Neural progenitor cell (in vitro differentiated cells): ENCODE data around the gene CTSE. TPM values are rescaled to one million over a fixed set of nuclear protein-coding genes. Genes with fewer than 3 reads are reported as not detected.
"Not testable (repeated sequence)": the region's sequence is repeated elsewhere in the genome, so short reads cannot be mapped to it uniquely, and the experiment has no call there.

Experiments used
- DNase-seq: peaks from one replicate; pipeline ENCODE4 v3.0.0-alpha.2; 2016; ENCODE audit warnings: low spot score
- H2AFZ ChIP-seq: fragments of 200-600 bp; sonication (generic); replicated peaks from 2 replicates; pipeline ENCODE4 v1.6.1; 2016; ENCODE audit warnings: antibody characterized with exemption
- H3F3A ChIP-seq: fragments of 200-600 bp; sonication (generic); 2 replicates; pipeline ENCODE4 v1.6.1; 2016; ENCODE audit warnings: antibody characterized with exemption, low read depth
- H3K27ac ChIP-seq: fragments of 200-600 bp; sonication (generic); 2 replicates; pipeline ENCODE4 v1.5.1; 2016; ENCODE audit warnings: mild to moderate bottlenecking
- H3K27me3 ChIP-seq: fragments of 200-600 bp; sonication (generic); 2 replicates; pipeline ENCODE4 v1.6.1; 2016; ENCODE audit warnings: mild to moderate bottlenecking, moderate library complexity
- H3K36me3 ChIP-seq: fragments of 200-600 bp; sonication (generic); 2 replicates; pipeline ENCODE4 v1.5.1; 2016
- H3K4me1 ChIP-seq: fragments of 200-600 bp; sonication (generic); 2 replicates; pipeline ENCODE4 v1.6.1; 2016; ENCODE audit warnings: mixed run types
- H3K4me2 ChIP-seq: fragments of 200-600 bp; sonication (generic); 2 replicates; pipeline ENCODE4 v1.6.1; 2016
- H3K4me3 ChIP-seq: fragments of 200-600 bp; sonication (generic); 2 replicates; pipeline ENCODE4 v1.5.1; 2016
- H3K79me2 ChIP-seq: fragments of 200-600 bp; sonication (generic); 2 replicates; pipeline ENCODE4 v1.6.1; 2016; ENCODE audit warnings: low read depth
- H3K9ac ChIP-seq: fragments of 200-600 bp; sonication (generic); 2 replicates; pipeline ENCODE4 v1.6.1; 2016
- H3K9me3 ChIP-seq: fragments of 200-600 bp; sonication (generic); 2 replicates; pipeline ENCODE4 v1.5.1; 2016; ENCODE audit warnings: low read depth
- H4K20me1 ChIP-seq: fragments of 200-600 bp; sonication (generic); 2 replicates; pipeline ENCODE4 v1.6.1; 2016; ENCODE audit warnings: low read depth
- H3K27ac Mint-ChIP-seq: 3 replicates; pipeline ENCODE4 v1.8.0; 2021; ENCODE audit warnings: mixed read lengths
- H3K27me3 Mint-ChIP-seq: 2 replicates; pipeline ENCODE4 v1.8.0; 2022; ENCODE audit warnings: low read depth, mild to moderate bottlenecking, inconsistent platforms, moderate library complexity, mixed read lengths; ENCODE audit not compliant: insufficient read depth
- H3K36me3 Mint-ChIP-seq: 3 replicates; pipeline ENCODE4 v1.8.0; 2021; ENCODE audit warnings: mixed read lengths
- H3K4me1 Mint-ChIP-seq: 3 replicates; pipeline ENCODE4 v1.8.0; 2021; ENCODE audit warnings: mixed read lengths
- H3K4me3 Mint-ChIP-seq: 3 replicates; pipeline ENCODE4 v1.8.0; 2021; ENCODE audit warnings: mild to moderate bottlenecking, moderate library complexity, mixed read lengths
- H3K9me3 Mint-ChIP-seq: 3 replicates; pipeline ENCODE4 v1.8.0; 2020; ENCODE audit warnings: mixed read lengths
- EZH2 ChIP-seq: fragments of 200-600 bp; sonication (generic); IDR thresholded peaks from 2 replicates; pipeline ENCODE4 v1.6.1; 2017; ENCODE audit warnings: antibody characterized with exemption, mild to moderate bottlenecking, moderate library complexity
- EZH2phosphoT487 ChIP-seq: fragments of 200-600 bp; sonication (generic); IDR thresholded peaks from 2 replicates; pipeline ENCODE4 v1.6.1; 2017; ENCODE audit warnings: antibody characterized with exemption
- total RNA-seq: library from RNA; depleted of rRNA; stranded (reverse); fragments of >200 nt; gene quantifications from 2 replicates; pipeline ENCODE4 v1.2.3, GENCODE V29; 2015; ENCODE audit warnings: low replicate concordance
- TF ChIP-seq, protein P1 (sequence below): fragments of 200-600 bp; sonication (generic); IDR thresholded peaks from 2 replicates; pipeline ENCODE4 v1.5.1; 2017; ENCODE audit warnings: antibody characterized with exemption, mild to moderate bottlenecking

CTSE gene
- total RNA-seq, 1 donor from 2014 or later, result not detected

DNA sequence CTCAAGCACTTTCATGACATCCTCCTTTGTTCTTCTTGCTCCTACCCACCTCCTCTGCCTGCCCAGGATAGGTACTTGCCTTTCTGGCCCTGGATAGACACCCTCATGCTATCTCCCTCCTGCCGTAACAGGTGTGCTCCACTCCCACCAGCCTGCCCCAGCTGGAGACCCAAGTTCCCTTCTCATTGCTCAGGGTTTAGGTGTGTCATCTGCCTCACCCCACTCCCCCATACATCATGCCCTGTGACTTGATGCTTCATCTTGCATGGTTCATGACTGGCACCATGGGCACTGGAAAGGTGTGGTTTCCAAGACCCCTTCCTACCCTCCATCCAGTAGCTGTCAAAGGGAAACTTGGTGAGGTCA, 35.2 kb upstream of the CTSE start:
- Mint-ChIP-seq H3K27ac (no peak overlapping the region), H3K36me3 (peaks cover 6% of the 10 kb centered on the region), H3K9me3 (peaks cover 31% of the 10 kb centered on the region), H3K4me1 (peaks cover 3% of the 10 kb centered on the region), H3K27me3 (peaks cover 16% of the 10 kb centered on the region), H3K4me3 (no peak overlapping the region)
- Histone ChIP-seq H3K4me1 (no peaks in the 10 kb centered on the region), H3K36me3 (no peaks in the 10 kb centered on the region), H4K20me1 (no peaks in the 10 kb centered on the region), H3K9me3 (no peaks in the 10 kb centered on the region), H3F3A (no peaks in the 10 kb centered on the region), H3K4me2 (no peak overlapping the region), H3K79me2 (no peaks in the 10 kb centered on the region), H3K4me3 (no peak overlapping the region), H3K9ac (no peak overlapping the region), H3K27ac (no peak overlapping the region), H2AFZ (no peak overlapping the region), H3K27me3 (no peaks in the 10 kb centered on the region)
- no peak for DNase-seq
- TF ChIP-seq EZH2 (no peak), EZH2phosphoT487 (no peak)
- TF ChIP-seq, protein P1, sequence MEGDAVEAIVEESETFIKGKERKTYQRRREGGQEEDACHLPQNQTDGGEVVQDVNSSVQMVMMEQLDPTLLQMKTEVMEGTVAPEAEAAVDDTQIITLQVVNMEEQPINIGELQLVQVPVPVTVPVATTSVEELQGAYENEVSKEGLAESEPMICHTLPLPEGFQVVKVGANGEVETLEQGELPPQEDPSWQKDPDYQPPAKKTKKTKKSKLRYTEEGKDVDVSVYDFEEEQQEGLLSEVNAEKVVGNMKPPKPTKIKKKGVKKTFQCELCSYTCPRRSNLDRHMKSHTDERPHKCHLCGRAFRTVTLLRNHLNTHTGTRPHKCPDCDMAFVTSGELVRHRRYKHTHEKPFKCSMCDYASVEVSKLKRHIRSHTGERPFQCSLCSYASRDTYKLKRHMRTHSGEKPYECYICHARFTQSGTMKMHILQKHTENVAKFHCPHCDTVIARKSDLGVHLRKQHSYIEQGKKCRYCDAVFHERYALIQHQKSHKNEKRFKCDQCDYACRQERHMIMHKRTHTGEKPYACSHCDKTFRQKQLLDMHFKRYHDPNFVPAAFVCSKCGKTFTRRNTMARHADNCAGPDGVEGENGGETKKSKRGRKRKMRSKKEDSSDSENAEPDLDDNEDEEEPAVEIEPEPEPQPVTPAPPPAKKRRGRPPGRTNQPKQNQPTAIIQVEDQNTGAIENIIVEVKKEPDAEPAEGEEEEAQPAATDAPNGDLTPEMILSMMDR, result no peak

DNA sequence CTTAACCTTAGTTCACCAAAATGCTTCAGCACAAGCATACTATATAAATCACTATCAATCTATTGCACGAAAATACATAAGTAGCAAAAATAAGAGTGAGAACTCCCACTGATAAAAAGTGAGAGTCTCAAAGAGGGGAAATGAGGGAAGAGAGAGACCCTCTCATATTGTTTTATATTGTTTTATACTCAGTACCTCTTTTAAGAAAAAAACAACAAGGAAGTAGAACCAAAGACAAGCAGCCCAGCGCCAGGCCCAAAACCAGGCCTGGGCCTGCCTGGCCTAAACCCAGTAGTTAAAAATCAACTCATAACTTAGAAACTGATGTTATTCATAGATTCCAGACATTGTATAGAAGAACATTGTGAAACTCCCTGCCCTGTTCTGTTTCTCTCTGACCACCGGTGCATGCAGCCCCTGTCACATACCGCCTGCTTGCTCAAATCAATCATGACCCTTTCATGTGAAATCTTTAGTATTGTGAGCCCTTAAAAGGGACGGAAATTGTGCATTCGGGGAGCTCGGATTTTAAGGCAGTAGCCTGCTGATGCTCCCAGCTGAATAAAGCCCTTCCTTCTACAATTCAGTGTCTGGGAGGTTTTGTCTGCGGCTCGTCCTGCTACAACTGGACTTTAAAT, 34.7 kb upstream of the CTSE start:
- not testable (repeated sequence) for H3K9ac ChIP-seq, H3K4me1 ChIP-seq, H3K4me1 Mint-ChIP-seq, DNase-seq, H3K27ac ChIP-seq, H3K4me2 ChIP-seq, H3K27ac Mint-ChIP-seq, H3F3A ChIP-seq, H3K4me3 ChIP-seq, H2AFZ ChIP-seq, H3K36me3 ChIP-seq, H4K20me1 ChIP-seq, H3K27me3 ChIP-seq, H3K4me3 Mint-ChIP-seq, H3K36me3 Mint-ChIP-seq, H3K79me2 ChIP-seq, H3K9me3 ChIP-seq
- H3K9me3 Mint-ChIP-seq, result peaks cover 31% of the 10 kb centered on the region
- H3K27me3 Mint-ChIP-seq, result peaks cover 16% of the 10 kb centered on the region

DNA sequence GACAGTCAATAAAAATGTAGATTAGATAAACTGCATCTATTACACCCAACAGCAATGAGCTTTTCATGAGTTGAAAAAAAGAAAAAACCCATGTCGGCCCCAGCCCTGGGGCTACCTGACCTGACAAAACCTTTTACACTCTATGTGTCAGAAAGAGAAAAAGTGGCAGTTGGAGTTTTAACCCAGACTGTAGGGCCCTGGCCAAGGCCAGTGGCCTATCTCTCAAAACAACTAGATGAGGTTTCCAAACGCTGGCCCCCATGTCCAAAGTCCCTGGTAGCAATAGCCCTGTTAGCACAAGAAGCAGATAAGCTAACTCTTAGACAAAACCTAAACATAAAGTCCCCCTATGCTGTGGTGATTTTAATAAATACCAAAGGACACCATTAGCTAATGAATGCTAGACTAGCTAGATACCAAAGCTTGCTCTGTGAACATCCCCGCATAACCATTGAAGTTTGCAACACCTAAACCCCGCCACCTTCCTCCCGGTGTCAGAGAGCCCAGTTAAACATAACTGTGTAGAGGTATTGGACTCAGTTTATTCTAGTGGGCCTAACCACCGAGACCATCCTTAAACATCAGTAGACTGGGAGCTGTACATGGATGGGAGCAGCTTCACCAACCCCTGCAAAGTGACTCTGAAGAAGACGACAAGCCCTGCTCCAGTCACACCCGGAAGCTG, 32.1 kb upstream of the CTSE start:
- peaks cover 11% of the 10 kb centered on the region for H3K27me3 Mint-ChIP-seq
- H4K20me1 ChIP-seq, H3K4me1 ChIP-seq, H3K9me3 ChIP-seq, H3K4me2 ChIP-seq, H3F3A ChIP-seq, H3K9ac ChIP-seq, H3K4me1 Mint-ChIP-seq, H3K36me3 Mint-ChIP-seq, H3K36me3 ChIP-seq, DNase-seq, H3K27me3 ChIP-seq, H3K4me3 Mint-ChIP-seq, H2AFZ ChIP-seq, H3K79me2 ChIP-seq, H3K27ac ChIP-seq, H3K4me3 ChIP-seq: not testable (repeated sequence)
- peaks cover 28% of the 10 kb centered on the region for H3K9me3 Mint-ChIP-seq
- peak overlapping the region; percentile 10 for H3K27ac Mint-ChIP-seq

DNA sequence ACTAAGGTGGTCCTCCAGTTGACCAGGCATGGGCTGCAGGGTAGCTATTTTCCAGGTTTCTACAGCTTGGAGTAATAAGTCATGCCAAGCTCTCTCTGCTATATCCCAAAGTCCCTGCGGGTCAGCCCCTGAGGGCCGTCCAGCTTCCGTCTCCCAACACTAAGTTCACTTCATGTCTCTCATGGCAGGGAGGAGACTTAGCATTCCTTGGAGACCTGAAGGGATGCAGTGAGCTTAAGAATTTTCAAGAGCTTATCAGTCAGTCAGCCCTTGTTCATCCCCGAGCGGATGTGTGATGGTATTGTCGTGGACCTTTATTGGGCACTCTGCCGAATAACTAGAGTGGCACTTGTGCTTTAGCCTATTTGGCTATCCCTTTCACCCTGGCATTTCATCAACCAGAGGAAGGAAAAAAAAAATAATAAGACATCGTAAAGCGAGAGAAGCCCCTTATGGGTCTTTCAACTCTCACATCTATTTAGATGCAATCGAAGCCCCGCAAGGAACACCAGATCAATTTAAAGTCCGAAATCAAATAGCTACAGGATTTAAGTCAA, 31.5 kb upstream of the CTSE start:
- not testable (repeated sequence) for H3K79me2 ChIP-seq, H3K27me3 Mint-ChIP-seq, H3K27ac Mint-ChIP-seq, H4K20me1 ChIP-seq, H3K4me2 ChIP-seq, H3K4me3 ChIP-seq, H3K4me3 Mint-ChIP-seq, H3K9me3 ChIP-seq, H3K27me3 ChIP-seq, H3K9ac ChIP-seq, H3K27ac ChIP-seq, H2AFZ ChIP-seq, H3K4me1 Mint-ChIP-seq, H3K36me3 ChIP-seq, H3K4me1 ChIP-seq, H3K36me3 Mint-ChIP-seq, DNase-seq, H3F3A ChIP-seq
- H3K9me3 Mint-ChIP-seq, result peaks cover 22% of the 10 kb centered on the region

DNA sequence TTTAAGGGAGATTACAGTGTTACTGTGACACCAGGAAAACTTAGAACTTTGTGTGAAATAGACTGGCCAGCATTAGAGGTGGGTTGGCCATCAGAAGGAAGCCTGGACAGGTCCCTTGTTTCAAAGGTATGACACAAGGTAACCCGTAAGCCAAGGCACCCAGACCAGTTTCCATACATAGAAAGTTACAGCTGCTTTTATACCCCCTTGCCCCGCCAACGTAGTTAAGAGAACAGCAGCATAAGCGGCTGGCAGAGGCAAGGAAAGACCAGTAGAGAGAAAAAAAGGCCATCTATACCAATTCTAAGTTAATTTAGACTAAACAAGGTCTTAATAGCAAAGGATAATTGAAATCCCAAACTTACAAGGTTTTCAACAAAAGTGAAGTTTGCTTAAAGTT, 29.9 kb upstream of the CTSE start:
- not testable (repeated sequence) for H3K4me1 Mint-ChIP-seq, DNase-seq, H3K4me3 Mint-ChIP-seq, H3K36me3 Mint-ChIP-seq, H3K9me3 ChIP-seq, H3F3A ChIP-seq, H3K27me3 Mint-ChIP-seq, H3K4me3 ChIP-seq, H3K27ac ChIP-seq, H3K9ac ChIP-seq, H3K27me3 ChIP-seq, H3K4me2 ChIP-seq, H3K36me3 ChIP-seq, H3K4me1 ChIP-seq, H2AFZ ChIP-seq, H3K79me2 ChIP-seq, H4K20me1 ChIP-seq
- Mint-ChIP-seq H3K9me3 (peaks cover 18% of the 10 kb centered on the region), H3K27ac (peak overlapping the region; percentile 65)

DNA sequence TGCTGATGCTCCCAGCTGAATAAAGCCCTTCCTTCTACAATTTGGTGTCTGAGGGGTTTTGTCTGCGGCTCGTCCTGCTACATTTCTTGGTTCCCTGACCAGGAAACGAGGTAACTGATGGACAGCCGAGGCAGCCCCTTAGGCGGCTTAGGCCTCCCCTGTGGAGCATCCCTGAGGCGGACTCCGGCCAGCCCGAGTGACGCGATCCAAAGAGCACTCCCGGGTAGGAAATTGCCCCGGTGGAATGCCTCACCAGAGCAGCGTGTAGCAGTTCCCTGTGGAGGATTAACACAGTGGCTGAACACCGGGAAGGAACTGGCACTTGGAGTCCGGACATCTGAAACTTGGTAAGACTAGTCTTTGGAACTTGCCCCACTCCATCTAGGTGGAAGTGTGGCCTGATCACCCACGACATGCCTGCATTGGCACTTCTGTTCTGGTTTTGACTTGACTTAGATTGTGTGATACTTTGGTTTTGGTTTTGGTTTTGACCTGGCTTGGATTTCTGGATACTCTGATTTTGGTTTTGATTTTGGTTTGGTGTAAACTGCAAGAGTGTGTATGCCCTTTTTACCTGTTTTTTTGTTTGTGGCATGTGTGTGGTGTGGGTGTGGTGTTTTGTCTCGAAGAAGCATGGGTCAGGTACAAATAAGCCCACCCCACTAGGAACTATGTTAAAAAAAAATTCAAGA, 29.4 kb upstream of the CTSE start, which contains the start of gene RHEX:
RHEX (plus strand) TSS at position 255 of the 692 bp plus-strand sequence. CDS start 44,656 bp downstream, outside the sequence.
- H3K9me3 ChIP-seq, H3K4me2 ChIP-seq, H3K36me3 Mint-ChIP-seq, H3F3A ChIP-seq, H3K27me3 Mint-ChIP-seq, H3K36me3 ChIP-seq, H4K20me1 ChIP-seq, H3K27ac ChIP-seq, H3K4me3 ChIP-seq, DNase-seq, H3K9ac ChIP-seq, H3K4me1 ChIP-seq, H2AFZ ChIP-seq, H3K27me3 ChIP-seq, H3K79me2 ChIP-seq: not testable (repeated sequence)
- peak within 1 kb of the TSS; percentile 67 for H3K27ac Mint-ChIP-seq
- H3K4me3 Mint-ChIP-seq, result peak within 1 kb of the TSS; percentile 10
- peaks cover 15% of the 10 kb centered on the region for H3K9me3 Mint-ChIP-seq
- peaks cover 12% of the 10 kb centered on the region for H3K4me1 Mint-ChIP-seq
